Endothelial cell of umbilical vein (primary cell): ENCODE measurements around the gene CSRP1. TPM values are rescaled to one million over a fixed set of nuclear protein-coding genes. Genes with fewer than 3 reads are reported as not detected.

Experiments used
- BruUV-seq: library from RNA; stranded (reverse); fragments of 400-500 nt; replicated peaks from 2 replicates; lab custom pipeline; 2021; lab: Mats Ljungman, UMichigan
- CTCF ChIA-PET: fragments of 300-600, 350-600 bp; sonication (Branson Sonifier 250); formaldehyde crosslinking; loops from one replicate; lab custom pipeline; 2021; ENCODE audit warnings: antibody characterized with exemption, inconsistent platforms; lab: Charles Lee
- POLR2A ChIA-PET: fragments of 300-600, 350-600 bp; sonication (Branson Sonifier 250); formaldehyde crosslinking; loops from one replicate; lab custom pipeline; 2021; ENCODE audit warnings: antibody characterized with exemption, inconsistent platforms; lab: Charles Lee
- DNase-seq: peaks from one replicate; pipeline ENCODE4 v3.0.0-alpha.2; 2011; ENCODE audit warnings: low read depth, low spot score
- FAIRE-seq: peaks from 2 replicates; lab custom pipeline; 2011; peaks lifted over from hg19 to GRCh38; lab: Jason Lieb, UNC
- H2AFZ ChIP-seq: 2 replicates; pipeline ENCODE4 v1.6.0; 2012; ENCODE audit warnings: low read depth, low read length, control low read depth, inconsistent platforms
- H3K27ac ChIP-seq: 2 replicates; pipeline ENCODE4 v1.5.1; 2011; ENCODE audit warnings: low read depth, mild to moderate bottlenecking, control low read depth, low read length, moderate library complexity; ENCODE audit not compliant: insufficient read depth
- H3K27me3 ChIP-seq, 2 experiments: 2 replicates each; pipeline versions ENCODE4 v1.6.0 to v1.6.1; 2011; ENCODE audit warnings: low read length in 2 of 2, mixed read lengths in 1 of 2; ENCODE audit not compliant: control insufficient read depth in 2 of 2, insufficient read depth in 2 of 2
- H3K36me3 ChIP-seq, 2 experiments: 2 replicates in 1 of 2; 3 replicates in 1 of 2; pipeline ENCODE4 v1.5.1; 2011; ENCODE audit warnings: low read length in 2 of 2, mild to moderate bottlenecking in 1 of 2, moderate library complexity in 1 of 2; ENCODE audit not compliant: control insufficient read depth in 2 of 2, insufficient read depth in 2 of 2; ENCODE audit errors: extremely low read depth in 1 of 2
- H3K4me1 ChIP-seq: 3 replicates; pipeline ENCODE4 v1.5.1; 2011; ENCODE audit warnings: mild to moderate bottlenecking, low read length; ENCODE audit not compliant: control insufficient read depth, insufficient read depth; ENCODE audit errors: extremely low read depth
- H3K4me2 ChIP-seq: 2 replicates; pipeline ENCODE4 v1.6.1; 2011; ENCODE audit warnings: low read length, control low read depth, mixed read lengths; ENCODE audit not compliant: insufficient read depth
- H3K4me3 ChIP-seq, 3 experiments: fragments of 200-600 bp in 1 of 3; sonication (generic), shearing (Covaris generic) in 1 of 3; replicated peaks in 1 of 3; 2 replicates each; pipeline ENCODE4 v1.5.1; 2011 to 2016; ENCODE audit warnings: control low read depth in 3 of 3, low read length in 3 of 3, mild to moderate bottlenecking in 2 of 3, inconsistent platforms in 1 of 3, low read depth in 1 of 3, moderate library complexity in 1 of 3; ENCODE audit not compliant: insufficient read depth in 1 of 3
- H3K79me2 ChIP-seq: 2 replicates; pipeline ENCODE4 v1.6.0; 2012; ENCODE audit warnings: low read length, inconsistent platforms; ENCODE audit not compliant: control insufficient read depth, insufficient read depth
- H3K9ac ChIP-seq: replicated peaks from 2 replicates; pipeline ENCODE3; 2011; ENCODE audit warnings: low read length, control low read depth; ENCODE audit not compliant: insufficient read depth; ENCODE audit errors: extremely low read depth
- H3K9me1 ChIP-seq: replicated peaks from 3 replicates; pipeline ENCODE4 v1.6.0; 2011; ENCODE audit warnings: mild to moderate bottlenecking, low read length; ENCODE audit not compliant: control insufficient read depth, insufficient read depth; ENCODE audit errors: extremely low read depth
- H3K9me3 ChIP-seq: replicated peaks from 2 replicates; pipeline ENCODE4 v1.5.1; 2012; ENCODE audit warnings: low read length, inconsistent platforms; ENCODE audit not compliant: control insufficient read depth, insufficient read depth
- H4K20me1 ChIP-seq: replicated peaks from 2 replicates; pipeline ENCODE3; 2011; ENCODE audit warnings: mild to moderate bottlenecking, low read length; ENCODE audit not compliant: control insufficient read depth, insufficient read depth; ENCODE audit errors: extremely low read depth
- EZH2 ChIP-seq: IDR thresholded peaks from 2 replicates; pipeline ENCODE4 v1.6.1; 2012; ENCODE audit warnings: borderline replicate concordance, low read depth, mild to moderate bottlenecking, moderate library complexity, low read length, inconsistent platforms; ENCODE audit not compliant: severe bottlenecking
- FOS ChIP-seq: IDR thresholded peaks from 2 replicates; pipeline ENCODE4 v1.6.1; 2011; ENCODE audit warnings: mild to moderate bottlenecking, low read length, moderate library complexity, borderline replicate concordance; ENCODE audit not compliant: insufficient read depth
- JUN ChIP-seq: IDR thresholded peaks from 2 replicates; pipeline ENCODE4 v1.6.1; 2011; ENCODE audit warnings: borderline replicate concordance, low read depth; ENCODE audit not compliant: insufficient read length, insufficient read depth
- POLR2A ChIP-seq: IDR thresholded peaks from 2 replicates; pipeline ENCODE4 v1.6.1; 2012; ENCODE audit warnings: low read depth, mild to moderate bottlenecking, control low read depth, low read length
- POLR2AphosphoS5 ChIP-seq: IDR thresholded peaks from 2 replicates; pipeline ENCODE4 v1.6.1; 2012; ENCODE audit warnings: low read depth, mild to moderate bottlenecking, control low read depth, low read length, moderate library complexity; ENCODE audit not compliant: insufficient read depth
- dilution Hi-C: fragments of 300-500 bp; cut with MboI; formaldehyde crosslinking; loops from one replicate; pipeline ENCODE4 v1.15.0; 2019; ENCODE audit warnings: low sequenced_read_pairs; ENCODE audit not compliant: extremely low pct_ligation_motif_present
- intact Hi-C: fragments of 100-400 bp; cut with micrococcal nuclease; formaldehyde crosslinking; loops from one replicate; pipeline ENCODE4 v1.10.0; 2022
- polyA plus RNA-seq, 4 experiments: library from polyadenylated mRNA; depleted of rRNA in 3 of 4; stranded (reverse) in 3 of 4; unstranded in 1 of 4; fragments of >200 nt; gene quantifications; 2 replicates each; pipeline versions ENCODE4 v1.2.1 to v1.2.3, GENCODE V29; 2011 to 2012; ENCODE audit warnings: missing spikeins in 1 of 4
- total RNA-seq: library from RNA; stranded (reverse); gene quantifications from 2 replicates; pipeline ENCODE4 v1.2.3, GENCODE V29; 2021
- TF ChIP-seq, protein P1 (sequence below): IDR thresholded peaks from 2 replicates; pipeline ENCODE4 v1.6.1; 2011; ENCODE audit not compliant: insufficient read depth, insufficient read length

The CSRP1 gene
- total and polyA plus RNA-seq, 2 donors (not counting 3 experiments of a cell fraction or from before 2014, with no cell fraction given): 393 to 510 TPM

DNA sequence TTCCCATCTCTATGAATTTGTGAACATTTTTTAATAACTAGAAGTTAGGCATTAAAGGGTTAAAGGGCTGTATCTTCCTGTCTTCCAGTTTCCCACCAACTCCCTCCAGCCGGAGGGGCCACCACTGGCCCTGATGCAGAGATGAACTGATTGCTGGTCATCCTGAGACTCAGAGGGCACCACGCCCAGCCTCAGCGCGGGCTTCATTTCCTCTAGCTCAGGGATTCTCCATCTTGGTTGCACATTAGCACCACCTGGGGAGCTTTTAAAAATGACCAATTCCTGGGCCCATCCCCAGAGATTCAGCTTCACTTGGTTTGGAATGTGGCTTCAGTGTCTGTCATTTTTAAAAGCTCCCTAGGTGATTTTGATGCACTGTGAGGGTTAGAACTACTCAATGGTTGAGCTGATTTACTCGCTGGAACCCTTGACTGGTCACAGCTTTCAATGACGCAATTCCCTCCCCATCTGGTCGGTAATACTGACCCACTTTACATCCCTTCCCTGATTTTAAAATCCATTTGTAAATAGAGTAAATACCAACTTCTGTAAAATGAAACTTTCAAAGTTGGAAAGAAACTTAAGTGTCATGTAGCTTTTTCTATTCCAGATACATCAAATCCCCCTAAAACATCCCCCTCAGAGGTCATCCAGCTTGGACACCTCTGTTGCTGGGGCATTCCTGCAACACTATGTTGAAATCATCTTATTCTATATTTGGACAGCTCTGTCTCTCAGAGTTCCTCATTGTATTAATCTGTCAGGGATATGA is 37.1 kb upstream of the CSRP1 start:
- FAIRE-seq (peak; percentile 26), DNase-seq (no peak)
- Histone ChIP-seq H3K36me3 (no peaks in the 10 kb centered on the region), H3K9ac (no peak overlapping the region), H3K4me2 (peak overlapping the region; percentile 82), H4K20me1 (no peaks in the 10 kb centered on the region), H3K79me2 (peaks cover 96% of the 10 kb centered on the region), H3K27ac (no peak overlapping the region), H3K9me3 (no peaks in the 10 kb centered on the region), H3K4me3 (no peak overlapping the region), H3K27me3 (no peaks in the 10 kb centered on the region), H2AFZ (no peak overlapping the region), H3K4me1 (peaks cover 41% of the 10 kb centered on the region), H3K9me1 (no peaks in the 10 kb centered on the region)
- intact Hi-C loops (no loop called here), dilution Hi-C loops (no loop called here)
- POLR2A ChIA-PET: no interaction called here
- no TSS peak for BruUV-seq
- no peak for TF ChIP-seq EZH2
- CTCF ChIA-PET: interaction anchor here (1.0 to 1.5 kb wide), 3 partner anchors 11 to 249 kb away, joined by 3 to 5 read pairs (median 4); no protein-coding TSS in a partner anchor

GRCh38 chr1:201542309-201543035 is 35.5 kb upstream of the CSRP1 start:
- peak; percentile 79 for DNase-seq
- Histone ChIP-seq H3K27ac (peak overlapping the region; percentile 93), H3K9me1 (no peaks in the 10 kb centered on the region), H3K4me3 (peak overlapping the region in 1 of 3 experiments; percentile 25), H2AFZ (no peak overlapping the region), H3K27me3 (no peaks in the 10 kb centered on the region), H4K20me1 (no peaks in the 10 kb centered on the region), H3K79me2 (peaks cover 80% of the 10 kb centered on the region), H3K4me2 (peak overlapping the region; percentile 82), H3K36me3 (no peaks in the 10 kb centered on the region), H3K4me1 (peaks cover 52% of the 10 kb centered on the region), H3K9me3 (no peaks in the 10 kb centered on the region), H3K9ac (peak overlapping the region; percentile 58)
- intact Hi-C loops (loop anchor here (1.0 kb wide), 1 partner anchor 13 kb away; no protein-coding TSS in a partner anchor), dilution Hi-C loops (no loop called here)
- TF ChIP-seq FOS (peak; percentile 85), POLR2AphosphoS5 (peak; percentile 78), JUN (peak; percentile 38), POLR2A (peak; percentile 63)
- TF ChIP-seq, protein P1, sequence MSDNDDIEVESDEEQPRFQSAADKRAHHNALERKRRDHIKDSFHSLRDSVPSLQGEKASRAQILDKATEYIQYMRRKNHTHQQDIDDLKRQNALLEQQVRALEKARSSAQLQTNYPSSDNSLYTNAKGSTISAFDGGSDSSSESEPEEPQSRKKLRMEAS: no peak
- no TSS peak for BruUV-seq
- POLR2A ChIA-PET: no interaction called here
- CTCF ChIA-PET: interaction anchor here (0.9 to 3.9 kb wide), 7 partner anchors 9 to 248 kb away, joined by 3 to 16 read pairs (median 5); no protein-coding TSS in a partner anchor
- FAIRE-seq: peak; percentile 93
